Upper lobe of left lung (tissue), 6 donors: ENCODE results near the gene ANKFN1. TPM values are rescaled to one million over a fixed set of nuclear protein-coding genes. Genes with fewer than 3 reads are reported as not detected.

ENCODE experiments used
- ATAC-seq, 2 donors: fragments of 200-7000 bp; cut with Tn5 transposase; one replicate each; pipeline ENCODE4 v1.9.1; 2022; ENCODE audit warnings: mild to moderate bottlenecking in 2 of 2, moderate library complexity in 2 of 2; ENCODE audit not compliant: low FRiP score in 2 of 2
- DNase-seq, 2 donors: peaks; one replicate each; pipeline ENCODE4 v3.0.0-alpha.2; 2019 to 2020
- H3K27ac ChIP-seq, 4 donors: fragments of 200-600 bp; sonication (generic); one replicate each; pipeline ENCODE4 v1.5.1; 2016 to 2019
- H3K27me3 ChIP-seq, 4 donors: fragments of 200-600 bp; sonication (generic); one replicate each; pipeline ENCODE4 v1.5.1; 2017 to 2019
- H3K36me3 ChIP-seq, 4 donors: fragments of 200-600 bp; sonication (generic); one replicate each; pipeline ENCODE4 v1.5.1; 2016 to 2019
- H3K4me1 ChIP-seq, 4 donors: fragments of 200-600 bp; sonication (generic); one replicate each; pipeline ENCODE4 v1.5.1; 2018 to 2019
- H3K4me3 ChIP-seq, 4 donors: fragments of 200-600 bp; sonication (generic); one replicate each; pipeline ENCODE4 v1.5.1; 2017 to 2019; ENCODE audit warnings: mild to moderate bottlenecking in 2 of 4, moderate library complexity in 1 of 4
- H3K9me3 ChIP-seq, 4 donors: fragments of 200-600 bp; sonication (generic); one replicate each; pipeline ENCODE4 v1.5.1; 2018 to 2019
- EP300 ChIP-seq, 4 donors: sonication (generic); formaldehyde crosslinking; IDR thresholded peaks; one replicate each; pipeline ENCODE4 v1.5.1; 2017; ENCODE audit warnings: antibody characterized with exemption in 4 of 4, control low read depth in 2 of 4
- POLR2A ChIP-seq, 4 donors: fragments of 450-650 bp; IDR thresholded peaks; one replicate each; pipeline ENCODE4 v1.5.1; 2016 to 2017; ENCODE audit warnings: antibody characterized with exemption in 4 of 4, mild to moderate bottlenecking in 2 of 4
- POLR2AphosphoS5 ChIP-seq, 2 donors: sonication (generic); formaldehyde crosslinking; IDR thresholded peaks; one replicate each; pipeline ENCODE4 v1.5.1; 2017; ENCODE audit warnings: antibody characterized with exemption in 2 of 2
- WGBS, 2 donors: methylation state at CpG; one replicate each; pipeline ENCODE4 v1.1.5; 2017 to 2018; 5-methylcytosine and 5-hydroxymethylcytosine counted together
- total RNA-seq, 6 donors: library from RNA; depleted of rRNA in 4 of 6; stranded (reverse); fragments of >200 nt in 4 of 6; gene quantifications; one replicate each; pipeline versions ENCODE4 v1.1.0 to v1.2.1, GENCODE V29; 2016 to 2021
- TF ChIP-seq, protein P1 (sequence below), 6 experiments: fragments of 450-650 bp in 4 of 6; fragments of 200-600 bp in 2 of 6; sonication (generic) in 2 of 6; IDR thresholded peaks; one replicate each; pipeline ENCODE4 v1.5.1; 2016 to 2019; ENCODE audit warnings: antibody characterized with exemption in 6 of 6
- donor health status: DM: no; HTN: no; CAD: no; lungs with moderate emphysema.
- donor health status: DM: no; HTN: yes; CAD: no; lungs with severe emphysema.

Gene ANKFN1
- total RNA-seq, 6 donors from 2014 or later = 0.55 to 14.4 (median 2.6) TPM

DNA sequence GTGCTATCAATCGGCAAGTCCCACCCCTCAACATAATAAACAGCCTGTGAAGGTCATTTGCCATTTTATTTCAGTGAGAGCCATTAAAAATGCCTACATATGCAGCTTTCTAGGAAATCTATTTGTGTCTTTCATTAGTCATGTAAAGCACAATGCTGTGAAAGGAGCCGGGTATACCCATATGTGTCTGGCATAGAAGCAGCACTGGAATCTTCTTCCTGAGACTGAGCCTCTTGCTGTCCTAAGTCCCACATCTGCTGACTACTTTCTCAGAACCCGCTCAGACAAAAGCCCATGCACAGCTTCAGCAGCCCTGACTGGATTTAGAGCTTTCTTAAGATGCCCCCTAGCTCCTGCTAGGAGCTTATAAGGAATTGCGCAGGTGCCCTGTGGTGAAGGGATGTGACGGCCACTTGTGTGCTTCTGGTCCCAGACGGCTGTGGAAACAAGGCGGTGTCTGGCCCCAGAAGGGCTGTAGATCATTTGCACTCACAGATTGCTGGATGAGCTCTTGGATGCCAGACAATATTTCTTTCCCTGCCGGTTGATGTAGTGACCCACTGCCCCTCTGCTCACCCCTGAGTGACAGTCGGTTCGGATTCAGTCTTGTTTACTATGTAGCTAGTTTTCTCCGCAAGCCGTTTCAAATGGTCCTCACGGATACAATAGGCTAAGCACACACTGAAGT, 172.2 kb downstream of the ANKFN1 start:
- Histone ChIP-seq H3K9me3 (no peaks in the 10 kb centered on the region), H3K27me3 (no peaks in the 10 kb centered on the region), H3K27ac (no peak overlapping the region), H3K4me1 (peaks cover 0 to 2% (median under 1%) of the 10 kb centered on the region in 4 donors), H3K4me3 (no peak overlapping the region), H3K36me3 (no peaks in the 10 kb centered on the region)
- TF ChIP-seq EP300 (IDR thresholded peaks at IDR 0.05) (no peak), POLR2AphosphoS5 (IDR thresholded peaks at IDR 0.05) (no peak), POLR2A (IDR thresholded peaks at IDR 0.05) (no peak)
- TF ChIP-seq, protein P1, sequence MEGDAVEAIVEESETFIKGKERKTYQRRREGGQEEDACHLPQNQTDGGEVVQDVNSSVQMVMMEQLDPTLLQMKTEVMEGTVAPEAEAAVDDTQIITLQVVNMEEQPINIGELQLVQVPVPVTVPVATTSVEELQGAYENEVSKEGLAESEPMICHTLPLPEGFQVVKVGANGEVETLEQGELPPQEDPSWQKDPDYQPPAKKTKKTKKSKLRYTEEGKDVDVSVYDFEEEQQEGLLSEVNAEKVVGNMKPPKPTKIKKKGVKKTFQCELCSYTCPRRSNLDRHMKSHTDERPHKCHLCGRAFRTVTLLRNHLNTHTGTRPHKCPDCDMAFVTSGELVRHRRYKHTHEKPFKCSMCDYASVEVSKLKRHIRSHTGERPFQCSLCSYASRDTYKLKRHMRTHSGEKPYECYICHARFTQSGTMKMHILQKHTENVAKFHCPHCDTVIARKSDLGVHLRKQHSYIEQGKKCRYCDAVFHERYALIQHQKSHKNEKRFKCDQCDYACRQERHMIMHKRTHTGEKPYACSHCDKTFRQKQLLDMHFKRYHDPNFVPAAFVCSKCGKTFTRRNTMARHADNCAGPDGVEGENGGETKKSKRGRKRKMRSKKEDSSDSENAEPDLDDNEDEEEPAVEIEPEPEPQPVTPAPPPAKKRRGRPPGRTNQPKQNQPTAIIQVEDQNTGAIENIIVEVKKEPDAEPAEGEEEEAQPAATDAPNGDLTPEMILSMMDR (IDR thresholded peaks at IDR 0.05) = no peak
- ATAC-seq (no peak), DNase-seq (no peak)
- 77 to 82% methylated on average over 10 to 13 of the region's 13 CpGs for WGBS, 2 donors

DNA sequence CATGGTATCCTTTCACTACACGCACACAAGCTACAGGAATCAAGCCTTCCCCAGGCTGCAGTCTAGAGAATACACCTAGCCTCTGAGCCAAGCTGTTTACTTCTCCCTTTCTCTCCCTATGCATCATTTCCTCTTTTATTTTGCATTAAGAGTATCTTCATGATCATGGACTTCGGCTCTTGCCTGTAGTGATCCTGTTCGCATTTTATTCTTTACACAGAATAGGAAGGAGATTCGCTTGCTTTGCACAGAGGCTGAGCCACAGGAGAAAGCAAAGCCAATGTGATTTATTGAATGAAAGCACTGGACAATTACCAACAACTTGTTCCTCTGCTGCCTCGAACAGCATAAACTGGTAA, 172.7 kb downstream of the ANKFN1 start:
- DNase-seq (no peak), ATAC-seq (no peak)
- no peaks in the 10 kb centered on the region for H3K9me3 ChIP-seq
- TF ChIP-seq POLR2AphosphoS5 (IDR thresholded peaks at IDR 0.05) = no peak
- no peak for TF ChIP-seq POLR2A (IDR thresholded peaks at IDR 0.05)
- no peaks in the 10 kb centered on the region for H3K27me3 ChIP-seq
- no peak overlapping the region for H3K4me3 ChIP-seq
- H3K36me3 ChIP-seq = no peaks in the 10 kb centered on the region
- no peaks in the 10 kb centered on the region for H3K4me1 ChIP-seq
- 68 to 79% methylated on average over 5 of the region's 5 CpGs for WGBS, 2 donors
- H3K27ac ChIP-seq = no peak overlapping the region

DNA sequence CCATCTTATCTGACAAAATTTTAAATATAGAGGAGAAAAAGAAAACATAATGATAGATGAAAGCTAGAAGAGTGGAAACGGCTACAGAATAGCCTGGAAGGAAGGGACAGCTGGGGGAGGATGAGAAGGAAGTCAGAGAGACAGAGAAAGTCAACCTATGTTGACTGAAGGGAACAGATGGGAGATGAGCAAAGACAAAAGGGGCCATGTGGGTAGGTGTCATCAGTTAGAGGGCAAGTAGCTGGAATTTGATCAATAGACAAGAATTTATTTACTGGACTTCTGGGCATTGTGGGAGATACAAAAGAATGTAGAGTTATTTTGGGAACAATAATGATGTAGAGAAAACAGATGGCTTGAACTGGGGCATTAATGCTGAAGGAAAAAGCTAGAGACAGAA, 194.4 kb downstream of the ANKFN1 start:
- WGBS, 2 donors = 57 to 66% methylated on average over 1 of the region's 1 CpG
- Histone ChIP-seq H3K36me3 (no peaks in the 10 kb centered on the region), H3K4me1 (peaks cover 0 to 5% (median 0%) of the 10 kb centered on the region in 4 donors), H3K4me3 (no peak overlapping the region), H3K27me3 (no peaks in the 10 kb centered on the region), H3K9me3 (peaks cover 0 to 6% (median 0%) of the 10 kb centered on the region in 4 donors), H3K27ac (no peak overlapping the region)
- TF ChIP-seq EP300 (IDR thresholded peaks at IDR 0.05) = no peak
- no peak for TF ChIP-seq POLR2A (IDR thresholded peaks at IDR 0.05)
- TF ChIP-seq, protein P1 (IDR thresholded peaks at IDR 0.05) = no peak
- no peak for TF ChIP-seq POLR2AphosphoS5 (IDR thresholded peaks at IDR 0.05)
- DNase-seq = no peak
- no peak for ATAC-seq

DNA sequence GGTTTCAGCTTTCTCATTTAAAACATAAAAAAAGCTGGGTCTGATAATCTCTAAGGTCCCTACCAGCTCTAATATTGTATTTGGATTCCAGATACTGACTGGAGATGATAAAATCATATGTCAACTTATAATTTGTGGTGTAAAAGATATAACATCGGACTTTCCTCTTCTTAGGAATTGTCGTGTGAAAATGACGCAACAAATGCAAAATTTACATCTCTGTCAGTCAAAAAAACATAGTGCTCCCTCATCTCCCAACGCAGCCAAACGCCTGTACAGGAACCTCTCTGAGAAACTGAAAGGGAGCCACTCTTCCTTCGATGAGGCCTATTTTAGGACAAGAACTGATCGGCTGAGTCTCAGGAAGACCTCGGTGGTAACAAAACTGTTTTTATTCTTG, 197.3 kb downstream of the ANKFN1 start:
- TF ChIP-seq POLR2A (IDR thresholded peaks at IDR 0.05) (no peak), POLR2AphosphoS5 (IDR thresholded peaks at IDR 0.05) (no peak), EP300 (IDR thresholded peaks at IDR 0.05) (no peak)
- TF ChIP-seq, protein P1 (IDR thresholded peaks at IDR 0.05) = no peak
- no peak for ATAC-seq
- Histone ChIP-seq H3K27ac (no peak overlapping the region), H3K27me3 (no peaks in the 10 kb centered on the region), H3K9me3 (no peaks in the 10 kb centered on the region), H3K4me1 (peaks cover 0 to 5% (median 0%) of the 10 kb centered on the region in 4 donors), H3K36me3 (no peaks in the 10 kb centered on the region), H3K4me3 (no peak overlapping the region)
- DNase-seq = no peak
- 79 to 83% methylated on average over 8 of the region's 8 CpGs for WGBS, 2 donors

DNA sequence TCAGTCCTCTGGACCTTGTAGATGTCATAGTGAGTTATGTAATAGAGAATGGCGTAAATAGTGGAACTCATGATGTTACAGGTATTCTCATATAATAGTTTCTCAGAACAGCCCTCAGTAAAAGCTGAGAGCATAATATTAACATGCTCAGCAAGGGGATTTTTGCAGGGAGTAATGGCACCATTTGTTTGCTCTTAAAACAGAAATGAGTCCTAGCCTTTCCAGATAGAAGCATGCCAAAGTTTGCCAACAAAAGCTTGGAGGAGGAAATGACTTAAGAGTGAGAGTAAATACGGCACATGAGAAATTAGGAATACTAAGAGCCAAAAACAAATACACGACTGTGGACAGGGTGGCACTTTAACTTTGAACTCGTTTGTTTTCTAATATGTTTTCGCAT, 198.4 kb downstream of the ANKFN1 start:
- 43 to 56% methylated on average over 5 of the region's 5 CpGs for WGBS, 2 donors
- peaks cover 0 to 5% (median 0%) of the 10 kb centered on the region in 4 donors for H3K4me1 ChIP-seq
- peak overlapping the region in 2 of 4 donors; percentile 27 to 32 for H3K27ac ChIP-seq
- no peaks in the 10 kb centered on the region for H3K9me3 ChIP-seq
- no peak overlapping the region for H3K4me3 ChIP-seq
- no peak for DNase-seq
- no peaks in the 10 kb centered on the region for H3K27me3 ChIP-seq
- TF ChIP-seq POLR2AphosphoS5 (IDR thresholded peaks at IDR 0.05) (no peak), EP300 (IDR thresholded peaks at IDR 0.05) (peak in 1 of 4 donors; percentile 42)
- ATAC-seq = peak; percentile 10 to 57
- no peaks in the 10 kb centered on the region for H3K36me3 ChIP-seq

DNA sequence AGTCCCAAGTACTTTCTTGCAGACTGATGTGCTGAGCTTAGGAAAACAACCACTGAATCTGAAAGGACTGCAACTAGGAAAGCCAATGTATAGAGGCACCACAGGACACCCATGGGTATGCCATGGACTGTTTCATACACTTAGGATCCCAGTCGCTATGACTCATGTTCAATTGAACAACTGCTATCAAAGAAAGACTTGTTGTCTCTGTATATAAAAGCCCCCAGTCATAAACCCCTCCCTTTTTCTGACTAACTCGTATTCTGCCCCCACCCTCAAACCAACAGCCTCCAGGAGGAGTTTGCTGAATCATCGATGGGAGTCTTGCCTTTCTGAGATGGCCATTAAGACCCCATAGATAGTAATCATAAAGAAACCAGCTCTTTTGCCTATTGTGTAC, 205.4 kb downstream of the ANKFN1 start:
- TF ChIP-seq POLR2AphosphoS5 (IDR thresholded peaks at IDR 0.05) = no peak
- TF ChIP-seq, protein P1 (IDR thresholded peaks at IDR 0.05) = no peak
- TF ChIP-seq EP300 (IDR thresholded peaks at IDR 0.05) = no peak
- no peak for TF ChIP-seq POLR2A (IDR thresholded peaks at IDR 0.05)
- 77 to 86% methylated on average over 3 of the region's 3 CpGs for WGBS, 2 donors
- ATAC-seq = no peak

More for the DNA sequence above, 205.4 kb downstream of the ANKFN1 start:
- no peak for DNase-seq
- no peak overlapping the region for H3K27ac ChIP-seq
- no peaks in the 10 kb centered on the region for H3K27me3 ChIP-seq
- H3K9me3 ChIP-seq = no peaks in the 10 kb centered on the region
- H3K4me3 ChIP-seq = no peak overlapping the region
- no peaks in the 10 kb centered on the region for H3K4me1 ChIP-seq
- no peaks in the 10 kb centered on the region for H3K36me3 ChIP-seq
